GM19438 (cell line): ENCODE data around the gene SLC43A1.

Experiments used
- ATAC-seq: cut with Tn5 transposase; IDR thresholded peaks from one replicate; pipeline ENCODE4 v1.9.1; 2021; ENCODE audit warnings: low read depth; ENCODE audit not compliant: unreplicated experiment

SLC43A1 gene

GRCh38 chr11:57530215-57530595 lies 14.7 kb upstream of the SLC43A1 start:
- peak; percentile 4 for ATAC-seq

- no peak for ATAC-seq
Observed at GRCh38 chr11:57529012-57529411, 13.5 kb upstream of the SLC43A1 start.

DNA sequence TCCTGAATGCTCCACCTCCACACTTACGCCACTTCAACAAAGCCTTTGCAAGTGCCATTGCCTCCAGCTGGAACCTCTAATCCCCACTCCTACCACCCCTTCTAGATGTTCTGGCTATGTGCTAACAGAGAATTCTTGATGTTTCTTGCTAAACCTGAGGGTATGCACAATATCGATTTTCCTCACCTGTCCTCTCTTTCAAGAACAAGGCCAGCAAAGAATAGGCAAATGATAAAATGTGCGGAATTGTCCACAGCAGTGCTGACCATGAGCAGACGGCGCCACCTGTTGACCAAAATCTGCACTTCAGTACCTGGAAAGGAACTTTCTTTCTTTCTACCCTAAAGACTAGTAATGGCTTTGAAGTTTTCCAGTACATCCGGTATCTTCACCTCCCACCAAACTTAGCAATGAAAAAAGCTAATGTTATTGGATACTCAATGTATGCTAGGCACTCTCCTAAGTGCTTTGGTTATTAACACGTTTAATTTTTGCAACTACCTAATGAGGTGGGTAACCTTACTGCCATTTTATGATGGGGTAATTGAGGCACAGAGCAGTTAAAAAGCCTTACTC lies 11.6 kb upstream of the SLC43A1 start:
- ATAC-seq, result no peak

DNA sequence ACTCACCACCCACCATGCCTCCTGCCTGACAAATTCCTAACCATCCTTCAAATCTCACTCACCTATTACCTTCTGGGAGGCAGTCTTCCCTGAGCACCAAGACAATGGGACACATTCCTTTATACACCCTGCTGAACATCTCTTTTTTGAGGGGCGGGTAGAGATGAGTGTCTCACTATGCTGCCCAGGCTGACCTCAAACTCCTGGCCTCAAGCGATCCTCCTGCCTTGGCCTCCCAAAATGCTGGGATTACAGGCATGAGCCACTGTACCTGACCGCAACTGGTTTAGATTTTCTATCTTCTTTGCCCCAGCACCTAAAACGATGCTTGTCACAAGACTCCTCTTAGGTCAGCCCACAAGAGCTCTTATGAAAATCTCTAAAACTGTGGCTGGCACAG lies 7.9 kb upstream of the SLC43A1 start:
- ATAC-seq, result no peak

DNA sequence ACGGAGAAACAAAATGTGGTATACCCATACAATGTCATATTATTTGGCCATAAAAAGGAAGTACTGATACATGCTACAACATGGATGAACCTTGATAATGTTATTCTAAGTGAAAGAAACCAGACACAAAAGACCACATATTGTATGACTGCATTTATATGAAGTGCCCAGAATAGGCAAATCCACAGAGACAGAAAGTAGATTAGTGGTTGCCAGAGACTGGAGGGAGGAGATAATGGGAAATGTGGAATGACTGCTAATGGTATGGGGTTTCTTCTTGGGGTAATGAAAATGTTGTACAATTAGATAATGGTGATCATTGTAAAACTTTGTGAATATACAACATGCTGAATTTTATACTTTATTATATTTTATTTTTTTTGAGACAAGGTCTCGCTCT lies 5.6 kb upstream of the SLC43A1 start:
- no peak for ATAC-seq

- ATAC-seq, result no peak
Observed at GRCh38 chr11:57516061-57516443, 550 bp upstream of the SLC43A1 start.

DNA sequence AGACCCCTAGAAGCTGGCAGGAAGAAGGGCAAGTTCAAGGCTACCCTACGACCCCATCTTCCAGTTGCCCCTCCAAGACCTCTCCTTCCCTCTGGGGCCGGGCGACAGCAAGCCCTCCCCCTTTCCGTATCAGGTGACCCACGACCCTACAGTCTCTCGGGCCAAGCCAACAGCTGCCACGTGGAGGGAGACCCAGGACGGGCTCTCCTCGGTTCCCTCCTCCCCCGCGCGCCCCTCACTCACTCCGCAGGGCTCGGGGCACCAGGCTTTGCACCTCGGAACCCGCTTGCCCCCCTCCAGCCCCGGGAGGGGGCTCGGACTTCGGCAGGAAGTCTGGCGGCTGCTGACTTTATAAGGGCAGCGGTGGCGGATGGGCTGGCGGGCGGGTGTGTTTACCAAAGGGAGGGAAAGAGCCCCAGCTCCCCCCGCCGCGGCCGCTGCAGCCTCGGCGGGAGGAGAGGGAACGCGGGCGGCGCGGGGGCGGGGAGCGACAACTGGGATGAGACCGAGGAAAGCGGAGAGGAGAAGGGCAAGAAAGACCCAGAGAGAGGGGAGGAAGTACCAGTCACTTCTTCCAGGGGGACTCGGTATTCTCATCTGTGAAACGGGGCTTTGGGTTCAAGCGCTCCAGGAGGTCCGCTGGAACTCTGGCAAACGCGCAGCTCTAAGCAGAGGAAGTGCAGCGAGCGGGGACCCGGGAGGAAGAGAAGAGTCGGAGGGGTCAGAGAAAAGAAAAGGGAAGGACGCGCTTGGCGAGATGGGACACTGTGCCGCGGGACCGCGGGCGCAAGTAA lies 767 bp downstream of the SLC43A1 start:
- ATAC-seq, result peak; percentile 45

DNA sequence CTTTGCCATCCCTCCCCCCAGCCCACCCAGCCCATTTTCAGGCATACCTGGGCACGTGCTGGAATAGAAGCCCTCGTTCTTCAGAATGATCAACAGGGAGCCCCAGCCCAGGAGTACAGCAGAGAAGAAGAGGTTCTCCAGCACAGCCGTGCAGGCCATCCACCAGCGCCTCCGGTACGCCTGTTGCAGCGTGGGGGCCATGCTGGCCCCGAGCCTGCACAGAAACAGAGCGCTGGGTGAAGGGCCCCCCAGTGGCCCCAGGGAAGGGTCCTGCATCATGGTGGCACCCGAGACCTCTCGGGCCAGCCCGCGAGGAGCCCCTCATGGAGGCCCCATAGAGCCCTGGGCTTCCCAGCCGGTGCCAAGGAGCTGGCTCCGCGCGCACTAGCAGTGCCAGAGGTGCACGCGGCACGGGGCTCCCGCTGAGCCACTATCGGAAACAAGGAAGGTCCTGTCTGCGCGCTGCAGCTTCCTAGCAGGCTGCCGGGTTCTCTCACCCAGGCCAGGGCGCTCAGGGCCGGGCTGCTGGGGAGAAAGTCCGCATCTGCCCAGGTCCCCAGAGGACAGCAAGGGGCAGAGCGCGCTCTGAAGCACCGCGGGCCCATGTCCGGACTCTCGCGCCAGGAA lies 1.5 kb downstream of the SLC43A1 start:
- peak; percentile 44 for ATAC-seq

- ATAC-seq, result no peak
Observed at GRCh38 chr11:57513452-57513795, 2.1 kb downstream of the SLC43A1 start.

DNA sequence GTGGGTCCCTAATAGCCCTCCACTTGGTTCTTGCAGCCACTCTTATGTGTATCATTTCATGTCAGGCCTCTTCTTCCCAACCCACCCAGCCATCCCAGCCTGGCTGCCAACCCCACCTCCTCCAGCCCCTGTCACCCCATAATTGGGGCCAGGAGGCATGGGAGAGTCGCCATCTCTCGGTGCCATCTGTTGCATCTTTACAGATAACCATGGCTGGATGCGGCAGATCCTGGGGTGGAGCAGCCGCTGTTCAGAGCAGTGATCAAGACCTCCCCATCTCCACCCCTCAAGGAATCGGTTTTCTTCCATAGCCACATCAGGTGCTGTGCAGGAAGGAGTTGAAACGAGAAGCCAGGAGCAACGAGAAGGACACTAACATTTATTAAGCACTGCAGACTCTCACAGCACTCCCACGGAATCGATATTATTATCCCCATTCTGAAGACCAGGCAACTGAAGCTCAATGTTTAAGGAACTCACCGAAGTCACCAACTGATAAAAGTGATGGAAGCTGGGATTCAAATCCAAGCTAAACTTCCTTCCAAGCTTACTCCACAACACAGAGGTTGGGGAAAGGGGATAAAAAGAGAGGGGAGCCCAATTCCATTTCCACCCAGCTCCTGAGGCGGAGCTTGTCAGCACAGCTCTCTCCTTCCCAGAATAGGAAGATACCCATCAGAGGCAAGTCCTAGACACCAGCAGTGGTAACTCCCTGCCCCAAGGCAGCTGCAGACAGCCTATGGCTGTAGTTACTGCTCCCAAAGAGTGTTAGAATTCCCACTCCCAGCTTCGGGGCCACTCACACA lies 2.7 kb downstream of the SLC43A1 start:
- no peak for ATAC-seq

- ATAC-seq, result no peak
Observed at GRCh38 chr11:57511741-57512430, 3.6 kb downstream of the SLC43A1 start.

DNA sequence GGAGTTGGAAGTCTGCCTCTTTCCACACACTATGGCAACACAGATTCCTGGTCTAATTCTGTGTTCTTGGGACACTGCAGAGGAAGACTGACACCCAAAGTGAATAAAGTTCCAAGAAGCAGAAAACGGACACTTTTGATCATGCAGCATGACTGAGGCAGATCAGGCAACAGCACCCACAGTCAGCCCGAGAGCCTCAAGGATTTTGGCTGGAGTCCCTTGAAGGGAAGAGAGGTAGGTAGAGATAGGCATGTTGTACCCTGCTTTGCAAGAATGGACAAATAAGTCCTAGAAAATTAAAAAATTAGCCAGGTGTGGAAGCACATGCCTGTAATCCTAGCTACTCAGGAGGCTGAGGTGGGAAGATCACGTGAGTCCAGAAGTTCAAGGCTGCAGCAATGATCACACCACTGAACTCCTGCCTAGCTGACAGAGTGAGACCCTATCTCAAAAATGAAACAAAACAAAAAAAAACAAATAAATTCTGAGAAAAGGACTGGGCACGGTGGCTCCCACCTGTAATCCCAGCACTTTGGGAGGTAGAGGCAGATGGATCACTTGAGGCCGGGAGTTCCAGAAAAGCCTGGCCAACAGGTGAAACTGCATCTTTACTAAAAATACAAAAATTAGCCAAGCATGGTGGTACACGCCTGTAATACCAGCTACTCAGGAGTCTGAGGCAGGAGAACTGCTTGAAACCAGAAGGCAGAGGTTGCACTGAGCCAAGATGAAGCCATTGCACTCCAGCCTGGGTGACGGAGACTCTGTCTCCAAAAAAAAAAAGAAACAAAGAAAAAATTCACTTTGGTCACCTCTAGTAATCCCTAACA lies 6.9 kb downstream of the SLC43A1 start:
- no peak for ATAC-seq

DNA sequence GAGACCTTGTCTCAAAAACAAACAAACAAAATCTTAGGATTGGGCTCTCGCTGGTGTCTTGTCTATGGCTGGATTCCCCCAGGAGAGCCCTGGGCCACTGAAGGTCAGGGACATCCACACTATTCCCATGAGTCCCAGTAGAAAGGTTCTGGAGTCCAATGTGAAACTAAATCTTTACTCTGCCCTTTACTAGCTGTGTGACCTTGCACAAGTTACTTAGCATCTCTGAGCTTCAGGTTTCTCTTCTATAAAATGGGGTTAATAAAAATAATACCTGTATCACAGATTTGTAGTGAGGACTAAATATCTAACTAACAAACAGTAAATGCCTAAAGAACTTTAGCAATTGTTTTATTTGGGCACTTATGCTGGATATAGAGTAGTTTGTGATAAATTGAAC lies 9.0 kb downstream of the SLC43A1 start:
- ATAC-seq, result no peak

- ATAC-seq, result no peak
Observed at GRCh38 chr11:57504511-57504910, 11.0 kb downstream of the SLC43A1 start.

GRCh38 chr11:57502870-57503269 lies 12.6 kb downstream of the SLC43A1 start:
- ATAC-seq, result no peak

DNA sequence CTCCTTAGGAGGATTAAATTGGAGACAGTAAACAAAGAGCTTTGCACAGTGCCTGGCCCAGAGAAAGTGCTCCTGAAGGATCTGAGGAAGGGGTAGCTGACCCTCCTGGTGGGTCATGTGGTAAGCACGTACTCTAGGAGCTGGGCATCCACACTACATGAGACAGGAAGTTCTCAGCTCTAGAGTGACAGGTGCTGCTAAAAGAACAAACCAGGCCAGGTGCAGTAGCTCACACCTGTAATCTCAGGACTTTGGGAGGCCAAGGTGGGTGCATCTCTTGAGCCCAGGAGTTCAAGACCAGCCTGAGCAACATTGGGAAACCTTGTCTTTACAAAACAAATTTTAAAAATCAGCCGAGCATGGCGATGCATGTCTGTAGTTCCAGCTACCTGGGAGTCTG lies 13.1 kb downstream of the SLC43A1 start:
- ATAC-seq, result no peak

DNA sequence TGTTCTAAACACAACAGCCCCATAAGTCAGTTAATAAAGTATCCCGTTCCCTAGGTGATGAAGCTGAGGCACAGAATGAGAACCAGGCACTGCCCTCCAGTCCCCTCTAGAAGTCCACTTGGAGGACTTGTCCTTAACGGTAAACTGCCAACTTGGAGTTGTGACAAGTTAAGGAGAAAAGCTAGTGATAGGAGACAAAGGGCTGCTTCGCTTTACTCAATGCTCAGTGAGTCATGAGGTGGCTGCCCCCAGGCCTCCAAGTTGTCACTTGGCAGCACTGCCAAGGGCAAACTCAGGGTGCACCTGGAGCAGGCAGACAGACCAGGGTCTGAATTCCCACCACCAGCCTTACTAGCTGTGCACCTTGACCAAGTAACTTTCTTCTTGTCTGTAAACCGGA lies 13.5 kb downstream of the SLC43A1 start:
- ATAC-seq, result no peak

DNA sequence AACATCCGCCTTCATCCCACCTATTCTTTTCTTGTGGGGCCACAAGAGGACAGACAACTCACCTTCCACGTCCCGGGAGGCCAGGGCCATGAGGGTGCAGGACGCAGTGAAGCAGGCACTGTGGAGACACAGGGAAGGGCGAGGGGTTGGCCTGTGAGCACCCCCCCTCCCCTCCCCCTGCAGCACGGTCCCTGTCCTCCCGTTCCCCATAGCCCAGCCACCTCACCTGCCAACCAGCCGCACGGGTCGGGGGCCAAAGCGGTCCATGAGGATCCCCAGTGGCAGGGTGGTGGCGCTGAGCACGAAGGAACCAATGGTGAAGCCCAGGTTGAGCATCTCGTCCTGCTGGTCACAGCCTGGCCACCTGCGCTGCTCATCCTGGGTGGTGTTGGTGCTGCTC lies 14.6 kb downstream of the SLC43A1 start:
- no peak for ATAC-seq

DNA sequence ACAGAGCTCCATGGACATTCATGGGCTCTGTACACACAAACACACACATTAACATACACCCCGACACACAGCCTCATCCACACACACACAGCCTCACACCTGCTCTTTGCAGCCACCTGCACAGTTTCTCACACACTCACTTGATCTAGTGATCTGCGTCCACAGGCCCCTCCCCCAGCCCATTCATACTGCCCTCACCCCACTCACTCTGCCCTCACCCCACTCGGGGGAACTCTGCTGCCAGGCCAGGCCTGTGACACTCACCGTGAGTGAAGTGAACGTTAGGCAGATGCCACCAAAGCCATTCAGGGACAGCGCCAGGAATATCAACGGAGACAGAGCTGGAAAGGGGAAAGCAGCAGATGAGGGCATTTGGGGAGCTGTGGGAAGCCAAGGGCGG lies 15.0 kb downstream of the SLC43A1 start:
- ATAC-seq, result no peak

GRCh38 chr11:57499983-57500461 lies 15.5 kb downstream of the SLC43A1 start:
- ATAC-seq, result no peak
